ENCODE data around the gene HEBP1. TPM values are rescaled to one million over a fixed set of nuclear protein-coding genes. Genes with fewer than 3 reads are reported as not detected.
A peak's percentile ranks its signal among the peaks of the same experiment; 100 is the strongest.

Gene HEBP1
- total RNA-seq, 1 experiment from 2014 or later = 19.3 TPM

DNA sequence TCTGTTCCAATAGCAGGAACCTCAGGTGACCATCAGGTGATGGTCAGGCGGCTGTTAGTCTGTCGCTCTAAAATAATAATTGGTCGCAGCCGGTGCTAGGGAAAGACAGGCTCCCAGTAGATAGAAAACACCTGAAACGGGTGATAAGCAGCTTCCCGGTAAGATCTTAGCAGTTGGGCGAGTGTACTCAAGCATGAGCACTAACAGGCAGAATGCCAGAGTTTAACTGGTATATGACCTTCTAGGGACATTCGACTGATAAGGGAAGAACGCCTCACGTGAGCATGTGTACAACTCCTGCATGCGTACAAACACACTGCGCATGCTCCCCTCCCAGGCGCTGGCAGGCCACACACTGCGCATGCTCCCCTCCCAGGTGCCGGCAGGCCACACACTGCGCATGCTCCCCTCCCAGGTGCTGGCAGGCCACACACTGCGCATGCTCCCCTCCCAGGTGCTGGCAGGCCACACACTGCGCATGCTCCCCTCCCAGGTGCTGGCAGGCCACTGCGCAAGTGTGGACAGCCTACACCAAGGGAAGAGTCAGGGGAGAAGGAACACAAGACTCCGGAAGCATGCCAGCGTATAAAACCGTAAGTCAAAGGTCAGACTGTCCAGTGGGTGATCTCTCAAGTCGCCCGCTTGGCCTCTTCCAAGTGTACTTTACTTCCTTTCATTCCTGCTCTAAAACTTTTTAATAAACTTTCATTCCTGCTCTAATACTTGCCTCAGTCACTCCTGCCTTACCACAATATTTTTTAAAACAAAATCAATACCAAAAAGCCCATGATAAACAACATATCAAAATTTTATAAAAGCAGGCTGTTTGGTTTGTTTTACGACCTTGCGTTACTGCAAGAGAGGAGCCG, 72.6 kb downstream of the HEBP1 start:
- Histone ChIP-seq H3K4me1 (ENCODE audit: control insufficient read depth, insufficient read depth, low read length) (peaks cover 19% of the 10 kb centered on the region), H3K27me3 (ENCODE audit: control insufficient read depth, insufficient read depth, low read length) (no peaks in the 10 kb centered on the region), H3K4me3 (ENCODE audit: low read depth in 2 of 2, low read length in 2 of 2) (peak overlapping the region; percentile 49 to 70), H3K27ac (ENCODE audit: low read length) (peak overlapping the region; percentile 93), H3K9me3 (ENCODE audit: control insufficient read depth, insufficient read depth, low read depth, low read length) (no peaks in the 10 kb centered on the region), H3K36me3 (ENCODE audit: control insufficient read depth, insufficient read depth, low read length) (no peaks in the 10 kb centered on the region)
- BruUV-seq (replicated peaks) = no TSS peak
- in situ Hi-C loops (cut with HindIII; ENCODE audit: low pct_unique_long_range_greater_than_20kb, low sequenced_read_pairs) = no loop called here
- ChIA-PET CTCF (no interaction called here), POLR2A (no interaction called here)
- intact Hi-C loops (cut with micrococcal nuclease; ENCODE audit: unreplicated experiment) = no loop called here
- DNase-seq (ENCODE audit: low read depth, low spot score) = no peak
- TF ChIP-seq, protein P1, sequence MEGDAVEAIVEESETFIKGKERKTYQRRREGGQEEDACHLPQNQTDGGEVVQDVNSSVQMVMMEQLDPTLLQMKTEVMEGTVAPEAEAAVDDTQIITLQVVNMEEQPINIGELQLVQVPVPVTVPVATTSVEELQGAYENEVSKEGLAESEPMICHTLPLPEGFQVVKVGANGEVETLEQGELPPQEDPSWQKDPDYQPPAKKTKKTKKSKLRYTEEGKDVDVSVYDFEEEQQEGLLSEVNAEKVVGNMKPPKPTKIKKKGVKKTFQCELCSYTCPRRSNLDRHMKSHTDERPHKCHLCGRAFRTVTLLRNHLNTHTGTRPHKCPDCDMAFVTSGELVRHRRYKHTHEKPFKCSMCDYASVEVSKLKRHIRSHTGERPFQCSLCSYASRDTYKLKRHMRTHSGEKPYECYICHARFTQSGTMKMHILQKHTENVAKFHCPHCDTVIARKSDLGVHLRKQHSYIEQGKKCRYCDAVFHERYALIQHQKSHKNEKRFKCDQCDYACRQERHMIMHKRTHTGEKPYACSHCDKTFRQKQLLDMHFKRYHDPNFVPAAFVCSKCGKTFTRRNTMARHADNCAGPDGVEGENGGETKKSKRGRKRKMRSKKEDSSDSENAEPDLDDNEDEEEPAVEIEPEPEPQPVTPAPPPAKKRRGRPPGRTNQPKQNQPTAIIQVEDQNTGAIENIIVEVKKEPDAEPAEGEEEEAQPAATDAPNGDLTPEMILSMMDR (IDR thresholded peaks at IDR 0.05) = no peak
- TF ChIP-seq TCF7L2 (IDR thresholded peaks at IDR 0.05; ENCODE audit: low read depth, low read length) (no peak), POLR2AphosphoS5 (IDR thresholded peaks at IDR 0.05; ENCODE audit: low read depth, low read length) (peak; percentile 80), SIN3A (IDR thresholded peaks at IDR 0.05; ENCODE audit: borderline replicate concordance, insufficient read depth, low read depth, low read length) (no peak)
- TF ChIP-seq, protein P2, sequence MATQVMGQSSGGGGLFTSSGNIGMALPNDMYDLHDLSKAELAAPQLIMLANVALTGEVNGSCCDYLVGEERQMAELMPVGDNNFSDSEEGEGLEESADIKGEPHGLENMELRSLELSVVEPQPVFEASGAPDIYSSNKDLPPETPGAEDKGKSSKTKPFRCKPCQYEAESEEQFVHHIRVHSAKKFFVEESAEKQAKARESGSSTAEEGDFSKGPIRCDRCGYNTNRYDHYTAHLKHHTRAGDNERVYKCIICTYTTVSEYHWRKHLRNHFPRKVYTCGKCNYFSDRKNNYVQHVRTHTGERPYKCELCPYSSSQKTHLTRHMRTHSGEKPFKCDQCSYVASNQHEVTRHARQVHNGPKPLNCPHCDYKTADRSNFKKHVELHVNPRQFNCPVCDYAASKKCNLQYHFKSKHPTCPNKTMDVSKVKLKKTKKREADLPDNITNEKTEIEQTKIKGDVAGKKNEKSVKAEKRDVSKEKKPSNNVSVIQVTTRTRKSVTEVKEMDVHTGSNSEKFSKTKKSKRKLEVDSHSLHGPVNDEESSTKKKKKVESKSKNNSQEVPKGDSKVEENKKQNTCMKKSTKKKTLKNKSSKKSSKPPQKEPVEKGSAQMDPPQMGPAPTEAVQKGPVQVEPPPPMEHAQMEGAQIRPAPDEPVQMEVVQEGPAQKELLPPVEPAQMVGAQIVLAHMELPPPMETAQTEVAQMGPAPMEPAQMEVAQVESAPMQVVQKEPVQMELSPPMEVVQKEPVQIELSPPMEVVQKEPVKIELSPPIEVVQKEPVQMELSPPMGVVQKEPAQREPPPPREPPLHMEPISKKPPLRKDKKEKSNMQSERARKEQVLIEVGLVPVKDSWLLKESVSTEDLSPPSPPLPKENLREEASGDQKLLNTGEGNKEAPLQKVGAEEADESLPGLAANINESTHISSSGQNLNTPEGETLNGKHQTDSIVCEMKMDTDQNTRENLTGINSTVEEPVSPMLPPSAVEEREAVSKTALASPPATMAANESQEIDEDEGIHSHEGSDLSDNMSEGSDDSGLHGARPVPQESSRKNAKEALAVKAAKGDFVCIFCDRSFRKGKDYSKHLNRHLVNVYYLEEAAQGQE (IDR thresholded peaks at IDR 0.05; ENCODE audit: insufficient read depth in 1 of 2, low read depth in 2 of 2, low read length in 1 of 2) = no peak
- ATAC-seq = peak; percentile 91

DNA sequence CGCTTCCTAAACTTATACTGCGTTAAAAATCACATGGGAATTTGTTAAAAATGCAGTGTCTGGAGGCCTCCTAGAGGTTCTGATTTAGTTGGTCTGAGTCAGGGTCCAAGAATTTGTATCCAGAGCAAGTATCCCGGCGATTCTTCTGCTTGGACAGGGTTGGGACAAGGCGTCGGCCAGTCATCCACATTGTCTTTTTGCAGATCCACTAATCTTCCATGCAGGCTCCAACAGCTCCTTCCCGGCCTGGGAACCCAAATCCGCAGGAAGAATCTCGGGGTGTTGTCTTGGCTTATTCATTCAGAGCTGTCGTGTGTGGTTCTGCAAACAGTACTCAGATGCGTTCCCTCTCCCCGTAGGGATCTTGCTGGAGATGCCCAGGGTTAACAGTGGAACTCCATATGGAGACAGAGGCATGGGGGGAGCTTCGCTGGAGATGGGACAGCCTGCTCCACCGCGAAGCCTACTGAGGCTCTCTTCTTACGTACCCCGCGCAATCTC, 73.4 kb downstream of the HEBP1 start:
- H3K4me3 ChIP-seq (ENCODE audit: low read depth in 2 of 2, low read length in 2 of 2) = peak overlapping the region; percentile 46 to 70
- ATAC-seq = peak; percentile 50
- no TSS peak for BruUV-seq (replicated peaks)
- TF ChIP-seq, protein P2 (IDR thresholded peaks at IDR 0.05; ENCODE audit: insufficient read depth in 1 of 2, low read depth in 2 of 2, low read length in 1 of 2) = no peak
- TF ChIP-seq, protein P1 (IDR thresholded peaks at IDR 0.05) = no peak
- TF ChIP-seq TCF7L2 (IDR thresholded peaks at IDR 0.05; ENCODE audit: low read depth, low read length) (no peak), SIN3A (IDR thresholded peaks at IDR 0.05; ENCODE audit: borderline replicate concordance, insufficient read depth, low read depth, low read length) (no peak), POLR2AphosphoS5 (IDR thresholded peaks at IDR 0.05; ENCODE audit: low read depth, low read length) (no peak)
- POLR2A ChIA-PET = interaction anchor here (0.6 kb wide), 1 partner anchor 147 kb away, joined by 6 read pairs; no protein-coding TSS in a partner anchor
- peaks cover 26% of the 10 kb centered on the region for H3K4me1 ChIP-seq (ENCODE audit: control insufficient read depth, insufficient read depth, low read length)
- no peaks in the 10 kb centered on the region for H3K9me3 ChIP-seq (ENCODE audit: control insufficient read depth, insufficient read depth, low read depth, low read length)
- no peaks in the 10 kb centered on the region for H3K36me3 ChIP-seq (ENCODE audit: control insufficient read depth, insufficient read depth, low read length)
- H3K27me3 ChIP-seq (ENCODE audit: control insufficient read depth, insufficient read depth, low read length) = no peaks in the 10 kb centered on the region
- in situ Hi-C loops (cut with HindIII; ENCODE audit: low pct_unique_long_range_greater_than_20kb, low sequenced_read_pairs) (no loop called here), intact Hi-C loops (cut with micrococcal nuclease; ENCODE audit: unreplicated experiment) (no loop called here)
- no peak for DNase-seq (ENCODE audit: low read depth, low spot score)
- CTCF ChIA-PET = no interaction called here
- peak overlapping the region; percentile 93 for H3K27ac ChIP-seq (ENCODE audit: low read length)
